Measurements from ENCODE around the gene G0S2.

DNA sequence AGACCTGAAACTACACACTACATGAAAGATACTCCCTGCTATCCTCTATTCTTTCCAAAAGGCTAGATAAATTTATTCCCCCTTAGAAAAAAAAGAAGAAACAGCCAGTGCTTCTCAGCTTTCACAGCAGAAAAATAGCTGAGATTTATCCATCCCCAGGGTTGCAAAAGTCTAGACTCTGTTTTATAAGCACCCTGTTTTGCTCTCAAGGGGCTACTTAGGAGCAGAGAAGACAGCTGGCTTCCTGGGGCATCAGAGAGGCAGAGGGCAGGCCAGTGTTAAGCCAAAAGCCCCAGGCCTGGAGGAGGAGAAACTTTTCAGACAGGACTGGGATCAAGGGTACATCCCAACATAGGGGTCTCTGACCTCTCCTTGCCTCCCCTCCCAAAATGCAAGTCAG, 26.9 kb upstream of the G0S2 start:
- TF ChIP-seq, protein P1, sequence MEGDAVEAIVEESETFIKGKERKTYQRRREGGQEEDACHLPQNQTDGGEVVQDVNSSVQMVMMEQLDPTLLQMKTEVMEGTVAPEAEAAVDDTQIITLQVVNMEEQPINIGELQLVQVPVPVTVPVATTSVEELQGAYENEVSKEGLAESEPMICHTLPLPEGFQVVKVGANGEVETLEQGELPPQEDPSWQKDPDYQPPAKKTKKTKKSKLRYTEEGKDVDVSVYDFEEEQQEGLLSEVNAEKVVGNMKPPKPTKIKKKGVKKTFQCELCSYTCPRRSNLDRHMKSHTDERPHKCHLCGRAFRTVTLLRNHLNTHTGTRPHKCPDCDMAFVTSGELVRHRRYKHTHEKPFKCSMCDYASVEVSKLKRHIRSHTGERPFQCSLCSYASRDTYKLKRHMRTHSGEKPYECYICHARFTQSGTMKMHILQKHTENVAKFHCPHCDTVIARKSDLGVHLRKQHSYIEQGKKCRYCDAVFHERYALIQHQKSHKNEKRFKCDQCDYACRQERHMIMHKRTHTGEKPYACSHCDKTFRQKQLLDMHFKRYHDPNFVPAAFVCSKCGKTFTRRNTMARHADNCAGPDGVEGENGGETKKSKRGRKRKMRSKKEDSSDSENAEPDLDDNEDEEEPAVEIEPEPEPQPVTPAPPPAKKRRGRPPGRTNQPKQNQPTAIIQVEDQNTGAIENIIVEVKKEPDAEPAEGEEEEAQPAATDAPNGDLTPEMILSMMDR (IDR thresholded peaks at IDR 0.05): no peak
- TF ChIP-seq POLR2AphosphoS5 (IDR thresholded peaks at IDR 0.05): no peak
- TF ChIP-seq EP300 (IDR thresholded peaks at IDR 0.05; ENCODE audit: low read depth): no peak

Data from transverse colon (tissue), 4 donors.